SK-N-SH treated with all-trans-retinoic acid at 6 μM for 48 hours (cell line): ENCODE measurements around the gene ZBTB16.

Experiments
- ATAC-seq: fragments of 200-7000 bp; cut with Tn5 transposase; 3 replicates; pipeline ENCODE4 v1.9.1; 2020; ENCODE audit warnings: mild to moderate bottlenecking, moderate library complexity
- ARNTL ChIP-seq: fragments of 450-650 bp; formaldehyde crosslinking; IDR thresholded peaks from 2 replicates; pipeline ENCODE4 v1.5.0; 2020; ENCODE audit warnings: low read depth, mild to moderate bottlenecking, moderate library complexity, borderline replicate concordance
- BACH2 ChIP-seq: fragments of 250-450 bp; sonication (Bioruptor Pico); IDR thresholded peaks from 2 replicates; pipeline ENCODE4 v1.9.0; 2021; ENCODE audit warnings: mild to moderate bottlenecking, borderline replicate concordance
- CSDC2 ChIP-seq: fragments of 250-450 bp; sonication (Bioruptor Pico); IDR thresholded peaks from 2 replicates; pipeline ENCODE4 v1.5.0; 2020; ENCODE audit warnings: mild to moderate bottlenecking, moderate library complexity
- ESRRG ChIP-seq: fragments of 250-450 bp; sonication (Bioruptor Pico); IDR thresholded peaks from 2 replicates; pipeline ENCODE4 v1.6.1; 2021; ENCODE audit warnings: mild to moderate bottlenecking
- GLIS3 ChIP-seq: fragments of 250-450 bp; sonication (Bioruptor Pico); IDR thresholded peaks from 2 replicates; pipeline ENCODE4 v1.5.0; 2020; ENCODE audit warnings: mild to moderate bottlenecking, moderate library complexity
- ISL1 ChIP-seq: fragments of 250-450 bp; sonication (Bioruptor Pico); IDR thresholded peaks from 2 replicates; pipeline ENCODE4 v2.1.2; 2022; ENCODE audit warnings: mild to moderate bottlenecking, moderate library complexity
- OSR1 ChIP-seq: fragments of 250-450 bp; sonication (Bioruptor Pico); IDR thresholded peaks from 2 replicates; pipeline ENCODE4 v1.8.0; 2022; ENCODE audit warnings: moderate library complexity, mild to moderate bottlenecking, inconsistent platforms
- RARB ChIP-seq: fragments of 250-450 bp; sonication (Bioruptor Pico); IDR thresholded peaks from 2 replicates; pipeline ENCODE4 v1.8.0; 2021; ENCODE audit warnings: mild to moderate bottlenecking, moderate library complexity
- TCF4 ChIP-seq: fragments of 250-450 bp; sonication (Bioruptor Pico); IDR thresholded peaks from 2 replicates; pipeline ENCODE4 v1.8.0; 2021; ENCODE audit warnings: mild to moderate bottlenecking, moderate library complexity, borderline replicate concordance
- TOX ChIP-seq: fragments of 250-450 bp; sonication (Bioruptor Pico); IDR thresholded peaks from 2 replicates; pipeline ENCODE4 v1.8.0; 2021; ENCODE audit warnings: mild to moderate bottlenecking, moderate library complexity, borderline replicate concordance
- ZC3H10 ChIP-seq: fragments of 250-450 bp; sonication (Bioruptor Pico); IDR thresholded peaks from 2 replicates; pipeline ENCODE4 v1.5.1; 2021; ENCODE audit warnings: mild to moderate bottlenecking, moderate library complexity
- ZFP30 ChIP-seq: fragments of 450-650 bp; formaldehyde crosslinking; IDR thresholded peaks from 2 replicates; pipeline ENCODE4 v1.5.0; 2022; ENCODE audit warnings: mild to moderate bottlenecking, moderate library complexity
- ZNF565 ChIP-seq: fragments of 450-650 bp; formaldehyde crosslinking; conservative IDR thresholded peaks from 2 replicates; pipeline ENCODE4 v1.5.0; 2020; ENCODE audit warnings: low read depth, mild to moderate bottlenecking, moderate library complexity
- ZNF70 ChIP-seq: fragments of 450-650 bp; formaldehyde crosslinking; IDR thresholded peaks from 2 replicates; pipeline ENCODE4 v1.5.0; 2020; ENCODE audit warnings: mild to moderate bottlenecking, moderate library complexity
- ZNF8 ChIP-seq: fragments of 450-650 bp; formaldehyde crosslinking; IDR thresholded peaks from 2 replicates; pipeline ENCODE4 v1.5.0; 2020; ENCODE audit warnings: mild to moderate bottlenecking, moderate library complexity
- TF ChIP-seq, protein P1 (sequence below): fragments of 250-450 bp; sonication (Bioruptor Pico); IDR thresholded peaks from 2 replicates; pipeline ENCODE4 v1.8.0; 2020; ENCODE audit warnings: mild to moderate bottlenecking, moderate library complexity, borderline replicate concordance
- TF ChIP-seq, protein P2 (sequence below): fragments of 250-450 bp; sonication (Bioruptor Pico); IDR thresholded peaks from 2 replicates; pipeline ENCODE4 v1.8.0; 2021; ENCODE audit warnings: low read depth, mild to moderate bottlenecking, moderate library complexity, borderline replicate concordance
- TF ChIP-seq, protein P3 (sequence below): fragments of 250-450 bp; sonication (Bioruptor Pico); IDR thresholded peaks from 2 replicates; pipeline ENCODE4 v1.5.1; 2020; ENCODE audit warnings: low read depth, mild to moderate bottlenecking, moderate library complexity

Gene ZBTB16

DNA sequence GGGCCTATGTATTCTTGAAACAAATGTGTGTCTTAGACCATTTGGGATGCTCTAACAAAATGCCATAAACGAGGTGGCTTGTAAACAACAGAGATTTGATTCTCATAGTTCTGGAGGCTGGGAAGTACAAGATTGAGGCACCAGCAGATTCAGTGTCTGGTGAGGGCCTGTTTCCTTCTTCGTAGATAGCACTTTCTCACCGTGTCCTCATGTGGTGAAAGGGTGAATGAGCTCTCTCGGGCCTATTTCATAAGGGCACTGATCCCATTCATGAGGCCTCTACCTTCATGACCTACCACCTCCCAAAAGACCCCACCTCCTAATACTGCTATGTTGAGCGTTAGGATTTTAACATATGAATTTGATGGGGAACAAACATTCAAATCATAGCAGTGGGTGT is 230.3 kb downstream of the ZBTB16 start:
- TF ChIP-seq RARB (CRISPR knock-in tag) (no peak), ZNF565 (no peak), BACH2 (no peak), ISL1 (no peak), GLIS3 (CRISPR knock-in tag) (no peak), ZNF70 (CRISPR knock-in tag) (no peak)
- no peak for ATAC-seq

DNA sequence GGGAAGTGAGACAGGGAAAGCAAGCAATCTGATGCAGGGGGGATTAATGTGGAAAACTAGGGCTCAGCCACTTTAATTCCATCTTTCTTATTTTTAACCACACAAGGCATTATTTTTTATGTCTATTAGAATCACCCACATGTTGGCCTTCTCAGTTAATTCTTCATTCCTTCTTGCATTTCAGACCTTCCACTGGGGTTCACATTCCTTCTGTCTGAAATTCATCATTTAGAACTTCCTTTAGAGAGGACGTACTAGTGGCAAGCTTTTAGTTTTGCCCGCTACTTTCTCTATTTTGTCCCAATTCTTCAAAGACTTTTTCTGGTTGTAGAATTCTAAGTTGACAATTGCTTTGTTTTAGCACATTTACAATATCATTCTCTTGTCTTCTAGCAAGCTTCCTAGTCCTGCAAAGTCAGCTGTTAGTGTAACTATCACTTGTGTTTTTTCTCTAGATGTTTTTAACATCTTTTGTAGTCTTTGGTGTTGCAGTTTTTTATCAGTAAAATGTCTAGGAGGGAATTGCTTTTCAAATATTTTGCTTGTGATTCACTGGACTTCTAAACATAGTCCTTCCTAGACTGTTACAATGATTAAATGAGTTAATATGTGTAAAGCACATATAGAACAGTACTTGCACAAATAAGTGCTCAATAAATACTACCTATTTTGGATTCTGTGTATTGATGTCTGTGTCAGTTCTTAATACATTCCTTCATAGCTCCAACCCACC is 231.2 kb downstream of the ZBTB16 start:
- peak; percentile 4; the same call in 1 of the 3 replicates for ATAC-seq
- TF ChIP-seq TOX (CRISPR knock-in tag) (no peak), ZC3H10 (CRISPR knock-in tag) (no peak), GLIS3 (CRISPR knock-in tag) (no peak), CSDC2 (no peak)

DNA sequence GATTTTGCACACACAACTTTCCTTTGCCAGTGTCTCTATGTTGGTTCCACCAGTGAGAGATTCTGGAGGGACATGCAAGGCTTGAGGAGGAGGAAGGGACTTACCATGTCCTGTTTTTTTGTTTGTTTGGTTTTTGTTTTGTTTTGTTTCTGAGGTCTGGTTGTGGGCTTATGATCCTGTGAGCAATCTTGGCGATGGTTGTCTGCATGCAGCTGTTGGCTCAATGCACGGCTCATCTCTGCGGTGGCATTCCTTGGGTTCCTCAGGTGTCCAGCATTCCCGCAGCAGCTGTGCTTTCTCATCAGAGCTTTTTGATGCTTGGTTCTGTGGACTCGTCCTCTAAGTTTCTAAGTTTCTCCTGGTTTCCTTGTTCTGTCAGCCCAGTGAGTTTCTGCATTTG is 231.9 kb downstream of the ZBTB16 start:
- ATAC-seq = no peak
- TF ChIP-seq CSDC2 = 0 out of 2 replicates have a peak, but pooled peaks have one; percentile 18
- TF ChIP-seq, protein P1, sequence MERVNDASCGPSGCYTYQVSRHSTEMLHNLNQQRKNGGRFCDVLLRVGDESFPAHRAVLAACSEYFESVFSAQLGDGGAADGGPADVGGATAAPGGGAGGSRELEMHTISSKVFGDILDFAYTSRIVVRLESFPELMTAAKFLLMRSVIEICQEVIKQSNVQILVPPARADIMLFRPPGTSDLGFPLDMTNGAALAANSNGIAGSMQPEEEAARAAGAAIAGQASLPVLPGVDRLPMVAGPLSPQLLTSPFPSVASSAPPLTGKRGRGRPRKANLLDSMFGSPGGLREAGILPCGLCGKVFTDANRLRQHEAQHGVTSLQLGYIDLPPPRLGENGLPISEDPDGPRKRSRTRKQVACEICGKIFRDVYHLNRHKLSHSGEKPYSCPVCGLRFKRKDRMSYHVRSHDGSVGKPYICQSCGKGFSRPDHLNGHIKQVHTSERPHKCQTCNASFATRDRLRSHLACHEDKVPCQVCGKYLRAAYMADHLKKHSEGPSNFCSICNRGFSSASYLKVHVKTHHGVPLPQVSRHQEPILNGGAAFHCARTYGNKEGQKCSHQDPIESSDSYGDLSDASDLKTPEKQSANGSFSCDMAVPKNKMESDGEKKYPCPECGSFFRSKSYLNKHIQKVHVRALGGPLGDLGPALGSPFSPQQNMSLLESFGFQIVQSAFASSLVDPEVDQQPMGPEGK (CRISPR knock-in tag) = no peak
- TF ChIP-seq, all 23 proteins: peak for 1

DNA sequence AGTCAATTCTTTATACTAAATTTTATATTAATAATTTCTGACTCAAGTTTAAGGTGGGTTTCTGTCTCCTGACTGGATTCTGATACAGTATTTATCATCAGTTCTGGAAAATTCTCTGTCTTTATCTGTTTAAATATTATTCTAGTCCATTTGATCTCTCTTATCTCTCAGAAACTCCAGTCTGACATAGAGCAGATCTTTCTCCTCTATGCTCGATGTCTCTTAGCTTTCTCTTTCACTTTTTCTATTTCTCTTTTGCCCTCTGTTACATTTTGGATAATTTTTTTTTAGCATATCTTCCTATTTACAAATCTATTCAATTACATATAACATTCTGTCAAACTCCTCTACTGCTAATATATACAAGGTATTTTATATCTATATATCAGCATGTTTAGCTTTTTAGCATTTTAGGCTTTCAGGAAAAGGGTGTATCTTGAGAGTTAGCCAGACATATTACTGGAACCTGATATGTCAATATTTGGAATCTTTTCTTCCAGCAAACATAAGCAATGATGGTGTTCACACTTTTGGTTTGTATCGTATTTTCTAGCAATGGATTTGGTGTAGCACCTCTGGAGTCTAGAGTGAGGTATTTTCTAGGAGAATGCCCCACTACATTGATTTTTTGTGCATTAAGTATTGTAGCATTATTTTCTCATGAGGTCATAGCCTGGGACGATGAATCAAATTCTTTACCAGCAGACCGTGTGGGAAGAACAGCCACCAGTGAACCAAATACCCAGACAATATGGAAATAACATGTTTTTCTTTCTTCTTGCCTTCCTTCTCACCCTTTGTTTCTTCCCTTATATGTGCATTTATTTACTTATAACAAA is 232.6 kb downstream of the ZBTB16 start:
- TF ChIP-seq, protein P2, sequence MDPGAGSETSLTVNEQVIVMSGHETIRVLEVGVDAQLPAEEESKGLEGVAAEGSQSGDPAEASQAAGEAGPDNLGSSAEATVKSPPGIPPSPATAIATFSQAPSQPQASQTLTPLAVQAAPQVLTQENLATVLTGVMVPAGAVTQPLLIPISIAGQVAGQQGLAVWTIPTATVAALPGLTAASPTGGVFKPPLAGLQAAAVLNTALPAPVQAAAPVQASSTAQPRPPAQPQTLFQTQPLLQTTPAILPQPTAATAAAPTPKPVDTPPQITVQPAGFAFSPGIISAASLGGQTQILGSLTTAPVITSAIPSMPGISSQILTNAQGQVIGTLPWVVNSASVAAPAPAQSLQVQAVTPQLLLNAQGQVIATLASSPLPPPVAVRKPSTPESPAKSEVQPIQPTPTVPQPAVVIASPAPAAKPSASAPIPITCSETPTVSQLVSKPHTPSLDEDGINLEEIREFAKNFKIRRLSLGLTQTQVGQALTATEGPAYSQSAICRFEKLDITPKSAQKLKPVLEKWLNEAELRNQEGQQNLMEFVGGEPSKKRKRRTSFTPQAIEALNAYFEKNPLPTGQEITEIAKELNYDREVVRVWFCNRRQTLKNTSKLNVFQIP = no peak
- TF ChIP-seq, protein P1 (CRISPR knock-in tag) = 0 out of 2 replicates have a peak, but pooled peaks have one; percentile 19
- TF ChIP-seq CSDC2 (peak; percentile 28; the same call in 1 of the 2 replicates), ZFP30 (no peak), OSR1 (CRISPR knock-in tag) (no peak), ISL1 (peak; percentile 58), BACH2 (no peak), ZNF70 (CRISPR knock-in tag) (no peak), ZNF8 (CRISPR knock-in tag) (no peak)
- TF ChIP-seq, protein P3, sequence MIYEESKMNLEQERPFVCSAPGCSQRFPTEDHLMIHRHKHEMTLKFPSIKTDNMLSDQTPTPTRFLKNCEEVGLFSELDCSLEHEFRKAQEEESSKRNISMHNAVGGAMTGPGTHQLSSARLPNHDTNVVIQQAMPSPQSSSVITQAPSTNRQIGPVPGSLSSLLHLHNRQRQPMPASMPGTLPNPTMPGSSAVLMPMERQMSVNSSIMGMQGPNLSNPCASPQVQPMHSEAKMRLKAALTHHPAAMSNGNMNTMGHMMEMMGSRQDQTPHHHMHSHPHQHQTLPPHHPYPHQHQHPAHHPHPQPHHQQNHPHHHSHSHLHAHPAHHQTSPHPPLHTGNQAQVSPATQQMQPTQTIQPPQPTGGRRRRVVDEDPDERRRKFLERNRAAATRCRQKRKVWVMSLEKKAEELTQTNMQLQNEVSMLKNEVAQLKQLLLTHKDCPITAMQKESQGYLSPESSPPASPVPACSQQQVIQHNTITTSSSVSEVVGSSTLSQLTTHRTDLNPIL (CRISPR knock-in tag) = 0 out of 2 replicates have a peak, but pooled peaks have one; percentile 24
- peak; percentile 11 for ATAC-seq

DNA sequence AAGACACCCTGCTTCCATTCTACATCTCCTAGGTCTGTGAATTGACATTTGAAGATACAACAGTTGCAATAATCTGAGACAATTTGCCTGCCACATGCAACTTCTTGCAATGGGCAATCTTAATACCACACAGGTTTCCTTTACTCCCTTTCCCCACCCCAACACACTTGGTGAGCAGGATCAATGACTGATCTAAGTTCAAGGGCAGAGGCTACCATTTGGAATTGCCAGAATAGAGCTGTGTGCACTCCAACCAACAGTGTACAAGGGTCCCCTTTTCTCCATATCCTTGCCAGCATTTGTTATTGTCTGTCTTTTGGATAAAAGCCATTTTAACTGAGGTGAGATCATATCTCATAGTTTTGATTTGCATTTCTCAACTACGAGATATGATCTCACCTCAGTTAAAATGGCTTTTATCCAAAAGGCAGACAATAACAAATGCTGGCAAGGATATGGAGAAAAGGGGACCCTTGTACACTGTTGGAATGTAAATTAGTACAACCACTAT is 233.7 kb downstream of the ZBTB16 start:
- TF ChIP-seq, protein P3 (CRISPR knock-in tag) = no peak
- TF ChIP-seq RARB (CRISPR knock-in tag) = no peak
- no peak for TF ChIP-seq ARNTL
- TF ChIP-seq, protein P2 = no peak
- TF ChIP-seq TOX (CRISPR knock-in tag) = no peak
- TF ChIP-seq TCF4 = no peak
- no peak for TF ChIP-seq ZNF70 (CRISPR knock-in tag)
- no peak for TF ChIP-seq CSDC2
- no peak for TF ChIP-seq ESRRG (CRISPR knock-in tag)
- no peak for TF ChIP-seq BACH2
- no peak for TF ChIP-seq GLIS3 (CRISPR knock-in tag)
- no peak for TF ChIP-seq ZNF565
- TF ChIP-seq, protein P1 (CRISPR knock-in tag) = no peak
- no peak for ATAC-seq
